SK-N-SH treated with all-trans-retinoic acid at 6 μM for 48 hours (cell line): ENCODE results near the gene RGS19.

Experiments
- ATAC-seq: fragments of 200-7000 bp; cut with Tn5 transposase; 3 replicates; pipeline ENCODE4 v1.9.1; 2020; ENCODE audit warnings: mild to moderate bottlenecking, moderate library complexity
- ARNTL ChIP-seq: fragments of 450-650 bp; formaldehyde crosslinking; IDR thresholded peaks from 2 replicates; pipeline ENCODE4 v1.5.0; 2020; ENCODE audit warnings: low read depth, mild to moderate bottlenecking, moderate library complexity, borderline replicate concordance
- BACH2 ChIP-seq: fragments of 250-450 bp; sonication (Bioruptor Pico); IDR thresholded peaks from 2 replicates; pipeline ENCODE4 v1.9.0; 2021; ENCODE audit warnings: mild to moderate bottlenecking, borderline replicate concordance
- CSDC2 ChIP-seq: fragments of 250-450 bp; sonication (Bioruptor Pico); IDR thresholded peaks from 2 replicates; pipeline ENCODE4 v1.5.0; 2020; ENCODE audit warnings: mild to moderate bottlenecking, moderate library complexity
- ESRRG ChIP-seq: fragments of 250-450 bp; sonication (Bioruptor Pico); IDR thresholded peaks from 2 replicates; pipeline ENCODE4 v1.6.1; 2021; ENCODE audit warnings: mild to moderate bottlenecking
- GLIS3 ChIP-seq: fragments of 250-450 bp; sonication (Bioruptor Pico); IDR thresholded peaks from 2 replicates; pipeline ENCODE4 v1.5.0; 2020; ENCODE audit warnings: mild to moderate bottlenecking, moderate library complexity
- ISL1 ChIP-seq: fragments of 250-450 bp; sonication (Bioruptor Pico); IDR thresholded peaks from 2 replicates; pipeline ENCODE4 v2.1.2; 2022; ENCODE audit warnings: mild to moderate bottlenecking, moderate library complexity
- OSR1 ChIP-seq: fragments of 250-450 bp; sonication (Bioruptor Pico); IDR thresholded peaks from 2 replicates; pipeline ENCODE4 v1.8.0; 2022; ENCODE audit warnings: moderate library complexity, mild to moderate bottlenecking, inconsistent platforms
- PPARA ChIP-seq: fragments of 250-450 bp; sonication (Bioruptor Pico); IDR thresholded peaks from 2 replicates; pipeline ENCODE4 v1.5.0; 2020; ENCODE audit warnings: mild to moderate bottlenecking, borderline replicate concordance
- RARB ChIP-seq: fragments of 250-450 bp; sonication (Bioruptor Pico); IDR thresholded peaks from 2 replicates; pipeline ENCODE4 v1.8.0; 2021; ENCODE audit warnings: mild to moderate bottlenecking, moderate library complexity
- SNAI2 ChIP-seq: fragments of 250-450 bp; sonication (Bioruptor Pico); IDR thresholded peaks from 2 replicates; pipeline ENCODE4 v1.5.0; 2020; ENCODE audit warnings: mild to moderate bottlenecking, moderate library complexity
- TCF4 ChIP-seq: fragments of 250-450 bp; sonication (Bioruptor Pico); IDR thresholded peaks from 2 replicates; pipeline ENCODE4 v1.8.0; 2021; ENCODE audit warnings: mild to moderate bottlenecking, moderate library complexity, borderline replicate concordance
- TOX ChIP-seq: fragments of 250-450 bp; sonication (Bioruptor Pico); IDR thresholded peaks from 2 replicates; pipeline ENCODE4 v1.8.0; 2021; ENCODE audit warnings: mild to moderate bottlenecking, moderate library complexity, borderline replicate concordance
- ZC3H10 ChIP-seq: fragments of 250-450 bp; sonication (Bioruptor Pico); IDR thresholded peaks from 2 replicates; pipeline ENCODE4 v1.5.1; 2021; ENCODE audit warnings: mild to moderate bottlenecking, moderate library complexity
- ZFP3 ChIP-seq: fragments of 250-450 bp; sonication (Bioruptor Pico); IDR thresholded peaks from 2 replicates; pipeline ENCODE4 v1.5.0; 2020; ENCODE audit warnings: mild to moderate bottlenecking, moderate library complexity
- ZFP30 ChIP-seq: fragments of 450-650 bp; formaldehyde crosslinking; IDR thresholded peaks from 2 replicates; pipeline ENCODE4 v1.5.0; 2022; ENCODE audit warnings: mild to moderate bottlenecking, moderate library complexity
- ZNF70 ChIP-seq: fragments of 450-650 bp; formaldehyde crosslinking; IDR thresholded peaks from 2 replicates; pipeline ENCODE4 v1.5.0; 2020; ENCODE audit warnings: mild to moderate bottlenecking, moderate library complexity
- ZNF8 ChIP-seq: fragments of 450-650 bp; formaldehyde crosslinking; IDR thresholded peaks from 2 replicates; pipeline ENCODE4 v1.5.0; 2020; ENCODE audit warnings: mild to moderate bottlenecking, moderate library complexity
- TF ChIP-seq, protein P1 (sequence below): fragments of 250-450 bp; sonication (Bioruptor Pico); IDR thresholded peaks from 2 replicates; pipeline ENCODE4 v1.8.0; 2021; ENCODE audit warnings: low read depth, mild to moderate bottlenecking, moderate library complexity, borderline replicate concordance
- TF ChIP-seq, protein P2 (sequence below): fragments of 250-450 bp; sonication (Bioruptor Pico); IDR thresholded peaks from 2 replicates; pipeline ENCODE4 v1.5.1; 2021; ENCODE audit warnings: mild to moderate bottlenecking, moderate library complexity
- TF ChIP-seq, protein P3 (sequence below): fragments of 250-450 bp; sonication (Bioruptor Pico); IDR thresholded peaks from 2 replicates; pipeline ENCODE4 v1.5.0; 2020; ENCODE audit warnings: mild to moderate bottlenecking, moderate library complexity
- TF ChIP-seq, protein P4 (sequence below): fragments of 250-450 bp; sonication (Bioruptor Pico); IDR thresholded peaks from 2 replicates; pipeline ENCODE4 v1.5.1; 2020; ENCODE audit warnings: low read depth, mild to moderate bottlenecking, moderate library complexity

Gene RGS19

DNA sequence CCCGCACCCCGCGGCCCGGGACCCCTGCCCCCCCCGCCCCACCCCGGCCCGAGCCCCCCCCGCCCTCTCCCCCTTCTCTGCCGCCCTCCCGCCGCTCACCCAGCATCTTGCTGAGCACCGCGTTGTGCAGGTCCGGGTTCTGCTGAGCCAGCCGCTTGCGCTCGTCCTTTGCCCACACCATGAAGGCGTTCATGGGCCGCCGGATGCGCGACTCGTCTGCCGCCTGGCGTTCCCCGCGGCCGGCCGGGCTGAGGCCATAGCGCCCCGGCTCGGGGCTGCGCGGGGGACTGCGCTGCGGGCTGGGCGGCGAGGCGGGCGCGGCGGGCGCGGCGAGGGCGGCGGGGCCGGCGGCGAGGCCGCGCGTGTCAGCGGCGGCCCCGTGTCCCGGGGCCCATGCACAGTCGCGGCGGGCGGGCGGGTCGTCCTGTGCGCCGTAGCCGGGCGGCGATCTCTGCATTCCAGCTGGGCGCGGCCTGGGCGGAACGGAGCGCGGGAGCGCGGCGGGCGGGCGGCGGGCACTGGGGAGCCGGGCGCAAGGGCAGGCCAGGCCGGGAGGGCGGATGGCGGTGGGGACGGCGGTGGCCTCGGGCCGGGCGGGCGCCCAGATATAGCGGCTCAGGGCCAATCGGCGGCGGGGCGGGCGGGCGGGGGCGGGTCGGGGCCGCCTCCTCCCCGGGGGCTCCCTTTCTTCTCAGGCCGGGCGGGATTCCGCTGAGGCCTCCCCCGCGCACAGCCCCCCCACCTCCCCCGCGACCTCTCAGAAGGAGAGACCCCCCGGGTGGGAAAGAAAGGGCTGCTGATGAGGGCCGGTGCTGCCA lies 30.0 kb downstream of the RGS19 start, which contains the start of gene SOX18 (continued):
- TF ChIP-seq, protein P1, sequence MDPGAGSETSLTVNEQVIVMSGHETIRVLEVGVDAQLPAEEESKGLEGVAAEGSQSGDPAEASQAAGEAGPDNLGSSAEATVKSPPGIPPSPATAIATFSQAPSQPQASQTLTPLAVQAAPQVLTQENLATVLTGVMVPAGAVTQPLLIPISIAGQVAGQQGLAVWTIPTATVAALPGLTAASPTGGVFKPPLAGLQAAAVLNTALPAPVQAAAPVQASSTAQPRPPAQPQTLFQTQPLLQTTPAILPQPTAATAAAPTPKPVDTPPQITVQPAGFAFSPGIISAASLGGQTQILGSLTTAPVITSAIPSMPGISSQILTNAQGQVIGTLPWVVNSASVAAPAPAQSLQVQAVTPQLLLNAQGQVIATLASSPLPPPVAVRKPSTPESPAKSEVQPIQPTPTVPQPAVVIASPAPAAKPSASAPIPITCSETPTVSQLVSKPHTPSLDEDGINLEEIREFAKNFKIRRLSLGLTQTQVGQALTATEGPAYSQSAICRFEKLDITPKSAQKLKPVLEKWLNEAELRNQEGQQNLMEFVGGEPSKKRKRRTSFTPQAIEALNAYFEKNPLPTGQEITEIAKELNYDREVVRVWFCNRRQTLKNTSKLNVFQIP (CRISPR knock-in tag), result no peak
- TF ChIP-seq OSR1, result no peak
- no peak for TF ChIP-seq PPARA (CRISPR knock-in tag)
- TF ChIP-seq, protein P2, sequence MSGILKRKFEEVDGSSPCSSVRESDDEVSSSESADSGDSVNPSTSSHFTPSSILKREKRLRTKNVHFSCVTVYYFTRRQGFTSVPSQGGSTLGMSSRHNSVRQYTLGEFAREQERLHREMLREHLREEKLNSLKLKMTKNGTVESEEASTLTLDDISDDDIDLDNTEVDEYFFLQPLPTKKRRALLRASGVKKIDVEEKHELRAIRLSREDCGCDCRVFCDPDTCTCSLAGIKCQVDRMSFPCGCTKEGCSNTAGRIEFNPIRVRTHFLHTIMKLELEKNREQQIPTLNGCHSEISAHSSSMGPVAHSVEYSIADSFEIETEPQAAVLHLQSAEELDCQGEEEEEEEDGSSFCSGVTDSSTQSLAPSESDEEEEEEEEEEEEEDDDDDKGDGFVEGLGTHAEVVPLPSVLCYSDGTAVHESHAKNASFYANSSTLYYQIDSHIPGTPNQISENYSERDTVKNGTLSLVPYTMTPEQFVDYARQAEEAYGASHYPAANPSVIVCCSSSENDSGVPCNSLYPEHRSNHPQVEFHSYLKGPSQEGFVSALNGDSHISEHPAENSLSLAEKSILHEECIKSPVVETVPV (CRISPR knock-in tag), result no peak
- TF ChIP-seq ZFP30 (CRISPR knock-in tag), result no peak

DNA sequence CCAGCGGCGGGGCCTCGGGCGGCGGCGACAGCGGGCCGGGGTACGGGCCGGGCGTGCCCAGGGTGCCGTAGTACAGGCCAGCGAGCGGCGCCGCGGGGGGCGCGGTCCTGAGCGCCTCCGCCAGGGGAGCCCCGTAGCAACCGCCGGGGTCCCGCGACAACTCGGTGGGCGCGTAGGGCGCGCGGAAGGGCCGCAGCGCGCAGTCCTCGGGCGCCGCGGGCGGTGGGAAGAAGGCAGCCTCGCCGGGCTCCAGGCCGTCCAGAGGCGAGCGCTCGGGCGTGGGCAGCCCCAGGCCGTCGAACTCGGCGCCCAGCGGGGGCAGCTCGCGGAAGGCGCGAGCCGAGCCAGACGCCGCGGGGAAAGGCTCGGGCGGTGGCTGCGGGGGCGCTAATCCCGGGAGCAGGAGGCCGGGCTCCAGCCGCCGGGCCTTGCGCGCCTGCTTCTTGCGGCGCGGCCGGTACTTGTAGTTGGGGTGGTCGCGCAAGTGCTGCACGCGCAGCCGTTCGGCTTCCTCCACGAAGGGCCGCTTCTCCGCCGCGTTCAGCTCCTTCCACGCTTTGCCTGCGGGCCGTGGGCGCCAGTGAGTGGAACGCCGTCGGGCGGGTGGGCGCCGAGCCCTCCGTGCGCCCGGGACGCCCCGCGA lies 30.8 kb downstream of the RGS19 start:
- no peak for ATAC-seq
- no peak for TF ChIP-seq BACH2
- TF ChIP-seq, protein P2 (CRISPR knock-in tag), result no peak
- TF ChIP-seq GLIS3 (CRISPR knock-in tag), result no peak
- TF ChIP-seq, protein P3, sequence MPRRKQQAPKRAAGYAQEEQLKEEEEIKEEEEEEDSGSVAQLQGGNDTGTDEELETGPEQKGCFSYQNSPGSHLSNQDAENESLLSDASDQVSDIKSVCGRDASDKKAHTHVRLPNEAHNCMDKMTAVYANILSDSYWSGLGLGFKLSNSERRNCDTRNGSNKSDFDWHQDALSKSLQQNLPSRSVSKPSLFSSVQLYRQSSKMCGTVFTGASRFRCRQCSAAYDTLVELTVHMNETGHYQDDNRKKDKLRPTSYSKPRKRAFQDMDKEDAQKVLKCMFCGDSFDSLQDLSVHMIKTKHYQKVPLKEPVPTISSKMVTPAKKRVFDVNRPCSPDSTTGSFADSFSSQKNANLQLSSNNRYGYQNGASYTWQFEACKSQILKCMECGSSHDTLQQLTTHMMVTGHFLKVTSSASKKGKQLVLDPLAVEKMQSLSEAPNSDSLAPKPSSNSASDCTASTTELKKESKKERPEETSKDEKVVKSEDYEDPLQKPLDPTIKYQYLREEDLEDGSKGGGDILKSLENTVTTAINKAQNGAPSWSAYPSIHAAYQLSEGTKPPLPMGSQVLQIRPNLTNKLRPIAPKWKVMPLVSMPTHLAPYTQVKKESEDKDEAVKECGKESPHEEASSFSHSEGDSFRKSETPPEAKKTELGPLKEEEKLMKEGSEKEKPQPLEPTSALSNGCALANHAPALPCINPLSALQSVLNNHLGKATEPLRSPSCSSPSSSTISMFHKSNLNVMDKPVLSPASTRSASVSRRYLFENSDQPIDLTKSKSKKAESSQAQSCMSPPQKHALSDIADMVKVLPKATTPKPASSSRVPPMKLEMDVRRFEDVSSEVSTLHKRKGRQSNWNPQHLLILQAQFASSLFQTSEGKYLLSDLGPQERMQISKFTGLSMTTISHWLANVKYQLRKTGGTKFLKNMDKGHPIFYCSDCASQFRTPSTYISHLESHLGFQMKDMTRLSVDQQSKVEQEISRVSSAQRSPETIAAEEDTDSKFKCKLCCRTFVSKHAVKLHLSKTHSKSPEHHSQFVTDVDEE (CRISPR knock-in tag), result no peak
- no peak for TF ChIP-seq ARNTL (CRISPR knock-in tag)
- TF ChIP-seq ZNF8 (CRISPR knock-in tag), result no peak
- no peak for TF ChIP-seq TCF4 (CRISPR knock-in tag)
- no peak for TF ChIP-seq TOX (CRISPR knock-in tag)
- TF ChIP-seq CSDC2 (CRISPR knock-in tag), result no peak
- TF ChIP-seq RARB (CRISPR knock-in tag), result no peak
- no peak for TF ChIP-seq ZNF70
- TF ChIP-seq ISL1 (CRISPR knock-in tag), result no peak
- no peak for TF ChIP-seq SNAI2 (CRISPR knock-in tag)

DNA sequence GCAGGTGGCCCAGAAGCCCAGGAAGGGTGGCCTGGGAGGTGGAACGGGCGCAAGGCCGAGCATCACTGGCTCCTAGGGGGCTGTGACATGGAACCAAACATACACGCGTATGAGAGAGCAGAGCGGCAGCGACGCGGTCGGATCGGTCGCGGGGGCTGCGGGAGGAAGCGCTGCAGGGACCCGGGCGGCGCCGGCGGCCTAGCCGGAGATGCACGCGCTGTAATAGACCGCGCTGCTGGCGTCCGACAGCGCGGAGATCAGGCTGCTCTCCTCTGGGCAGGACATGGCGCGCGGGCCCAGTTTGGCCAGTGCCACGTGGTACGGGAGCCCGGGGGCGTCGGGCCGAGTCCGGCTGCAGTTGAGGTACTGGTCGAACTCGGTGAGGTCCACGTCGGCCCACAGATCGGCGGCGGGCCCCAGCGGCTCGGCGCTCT lies 31.3 kb downstream of the RGS19 start:
- TF ChIP-seq ZFP3 (CRISPR knock-in tag), result no peak
- TF ChIP-seq GLIS3 (CRISPR knock-in tag), result no peak
- no peak for TF ChIP-seq ARNTL (CRISPR knock-in tag)
- TF ChIP-seq, protein P3 (CRISPR knock-in tag), result no peak
- TF ChIP-seq ZNF8 (CRISPR knock-in tag), result no peak
- TF ChIP-seq, protein P1 (CRISPR knock-in tag), result no peak
- TF ChIP-seq, protein P2 (CRISPR knock-in tag), result no peak
- no peak for TF ChIP-seq BACH2
- no peak for TF ChIP-seq ZNF70
- no peak for TF ChIP-seq OSR1
- no peak for TF ChIP-seq ESRRG (CRISPR knock-in tag)
- no peak for TF ChIP-seq ZC3H10 (CRISPR knock-in tag)
- TF ChIP-seq, protein P4, sequence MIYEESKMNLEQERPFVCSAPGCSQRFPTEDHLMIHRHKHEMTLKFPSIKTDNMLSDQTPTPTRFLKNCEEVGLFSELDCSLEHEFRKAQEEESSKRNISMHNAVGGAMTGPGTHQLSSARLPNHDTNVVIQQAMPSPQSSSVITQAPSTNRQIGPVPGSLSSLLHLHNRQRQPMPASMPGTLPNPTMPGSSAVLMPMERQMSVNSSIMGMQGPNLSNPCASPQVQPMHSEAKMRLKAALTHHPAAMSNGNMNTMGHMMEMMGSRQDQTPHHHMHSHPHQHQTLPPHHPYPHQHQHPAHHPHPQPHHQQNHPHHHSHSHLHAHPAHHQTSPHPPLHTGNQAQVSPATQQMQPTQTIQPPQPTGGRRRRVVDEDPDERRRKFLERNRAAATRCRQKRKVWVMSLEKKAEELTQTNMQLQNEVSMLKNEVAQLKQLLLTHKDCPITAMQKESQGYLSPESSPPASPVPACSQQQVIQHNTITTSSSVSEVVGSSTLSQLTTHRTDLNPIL (CRISPR knock-in tag), result no peak
- no peak for ATAC-seq
